Thoracic aorta (tissue), 2 donors: ENCODE results near the gene FNDC8. TPM values are rescaled to one million over a fixed set of nuclear protein-coding genes. Genes with fewer than 3 reads are reported as not detected.

Experiments
- ATAC-seq: fragments of 150-250 bp; one replicate; pipeline ENCODE4 v1.8.0; 2017; ENCODE audit warnings: low read depth; ENCODE audit not compliant: insufficient number of reproducible peaks, low FRiP score
- DNase-seq: peaks from one replicate; pipeline ENCODE4 v3.0.0-alpha.2; 2020; ENCODE audit warnings: low spot score
- H3K27ac ChIP-seq, 2 donors: fragments of 200-600 bp; sonication (generic); 1 replicate in 1 of 2; 2 replicates in 1 of 2; pipeline ENCODE4 v1.5.1; 2016; ENCODE audit warnings: mild to moderate bottlenecking in 2 of 2, moderate library complexity in 2 of 2
- H3K27me3 ChIP-seq: fragments of 200-600 bp; sonication (generic); replicated peaks from 2 replicates; pipeline ENCODE4 v1.6.0; 2016; ENCODE audit warnings: mild to moderate bottlenecking; ENCODE audit not compliant: insufficient read depth
- H3K36me3 ChIP-seq: fragments of 200-600 bp; sonication (generic); one replicate; pipeline ENCODE4 v1.5.1; 2016
- H3K4me1 ChIP-seq, 2 donors: fragments of 200-600 bp; sonication (generic); 1 replicate in 1 of 2; 2 replicates in 1 of 2; pipeline versions ENCODE4 v1.5.1 to v1.6.0; 2016; ENCODE audit warnings: low read depth in 2 of 2, mild to moderate bottlenecking in 1 of 2; ENCODE audit not compliant: control insufficient read depth in 1 of 2
- H3K4me3 ChIP-seq: fragments of 200-600 bp; sonication (generic); 2 replicates; pipeline ENCODE4 v1.5.1; 2016; ENCODE audit warnings: mild to moderate bottlenecking
- H3K9me3 ChIP-seq: fragments of 200-600 bp; sonication (generic); 2 replicates; pipeline ENCODE4 v1.5.1; 2016
- total RNA-seq, 2 donors: library from RNA; depleted of rRNA; stranded (reverse); fragments of >200 nt; gene quantifications; one replicate each; pipeline versions ENCODE4 v1.1.0 to v1.2.3, GENCODE V29; 2016
- TF ChIP-seq, protein P1 (sequence below): fragments of 200-600 bp; sonication (generic); IDR thresholded peaks from one replicate; pipeline ENCODE4 v1.5.1; 2019; ENCODE audit warnings: antibody characterized with exemption

FNDC8 gene
- total RNA-seq, 2 donors from 2014 or later: not detected

DNA sequence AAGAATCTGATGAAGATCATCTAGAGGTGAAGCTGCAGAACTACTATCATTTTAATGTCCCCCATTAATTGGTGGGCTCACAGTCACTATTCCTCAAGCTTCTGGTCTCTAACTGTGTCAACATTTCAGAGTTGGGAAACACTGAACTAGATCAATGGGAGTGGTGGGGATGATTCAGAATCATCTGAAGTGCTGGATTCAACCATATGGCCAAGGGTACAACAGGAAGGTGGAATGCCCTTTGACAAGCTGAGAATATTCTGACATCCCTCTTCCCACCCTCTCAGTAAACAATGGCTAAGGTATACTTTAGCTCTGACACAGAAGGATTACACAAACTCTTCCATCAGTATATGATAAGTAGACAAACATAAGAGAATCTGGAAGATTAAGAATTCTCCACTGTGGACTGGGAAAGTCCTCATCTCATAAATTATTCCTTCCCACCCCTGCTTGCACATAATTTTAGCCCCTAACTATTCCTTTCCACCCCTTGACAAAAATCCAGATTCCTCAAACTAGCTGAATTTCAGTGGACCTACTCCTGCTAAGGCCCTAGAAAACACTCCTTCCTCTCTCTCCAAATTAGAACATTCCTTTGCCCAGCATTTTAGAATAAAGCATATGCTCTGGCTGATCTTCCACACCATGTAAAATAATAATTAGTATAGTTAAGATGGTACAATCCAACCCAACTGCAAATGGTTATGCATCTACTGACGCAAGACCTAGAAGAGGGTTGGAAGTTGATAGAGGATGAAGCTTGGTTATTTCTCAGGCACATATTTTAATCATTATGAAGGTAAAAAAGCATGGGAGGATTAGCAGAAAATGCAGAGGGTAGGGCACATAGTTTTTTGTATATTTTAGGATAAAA, 41.6 kb upstream of the FNDC8 start:
- Histone ChIP-seq H3K36me3 (no peaks in the 10 kb centered on the region), H3K4me3 (no peak overlapping the region), H3K27me3 (no peaks in the 10 kb centered on the region), H3K4me1 (peaks cover 0 to 4% of the 10 kb centered on the region in 2 donors), H3K27ac (no peak overlapping the region), H3K9me3 (no peaks in the 10 kb centered on the region)
- TF ChIP-seq, protein P1, sequence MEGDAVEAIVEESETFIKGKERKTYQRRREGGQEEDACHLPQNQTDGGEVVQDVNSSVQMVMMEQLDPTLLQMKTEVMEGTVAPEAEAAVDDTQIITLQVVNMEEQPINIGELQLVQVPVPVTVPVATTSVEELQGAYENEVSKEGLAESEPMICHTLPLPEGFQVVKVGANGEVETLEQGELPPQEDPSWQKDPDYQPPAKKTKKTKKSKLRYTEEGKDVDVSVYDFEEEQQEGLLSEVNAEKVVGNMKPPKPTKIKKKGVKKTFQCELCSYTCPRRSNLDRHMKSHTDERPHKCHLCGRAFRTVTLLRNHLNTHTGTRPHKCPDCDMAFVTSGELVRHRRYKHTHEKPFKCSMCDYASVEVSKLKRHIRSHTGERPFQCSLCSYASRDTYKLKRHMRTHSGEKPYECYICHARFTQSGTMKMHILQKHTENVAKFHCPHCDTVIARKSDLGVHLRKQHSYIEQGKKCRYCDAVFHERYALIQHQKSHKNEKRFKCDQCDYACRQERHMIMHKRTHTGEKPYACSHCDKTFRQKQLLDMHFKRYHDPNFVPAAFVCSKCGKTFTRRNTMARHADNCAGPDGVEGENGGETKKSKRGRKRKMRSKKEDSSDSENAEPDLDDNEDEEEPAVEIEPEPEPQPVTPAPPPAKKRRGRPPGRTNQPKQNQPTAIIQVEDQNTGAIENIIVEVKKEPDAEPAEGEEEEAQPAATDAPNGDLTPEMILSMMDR: no peak
- DNase-seq: no peak
- no peak for ATAC-seq

GRCh38 chr17:35080536-35080935, 40.9 kb upstream of the FNDC8 start:
- no peak for ATAC-seq
- no peaks in the 10 kb centered on the region for H3K36me3 ChIP-seq
- H3K4me3 ChIP-seq: no peak overlapping the region
- DNase-seq: no peak
- TF ChIP-seq, protein P1: no peak
- no peaks in the 10 kb centered on the region for H3K27me3 ChIP-seq
- peaks cover 0 to 4% of the 10 kb centered on the region in 2 donors for H3K4me1 ChIP-seq
- H3K27ac ChIP-seq: no peak overlapping the region
- H3K9me3 ChIP-seq: no peaks in the 10 kb centered on the region

- Histone ChIP-seq H3K4me1 (peaks cover 0 to 4% of the 10 kb centered on the region in 2 donors), H3K4me3 (no peak overlapping the region), H3K36me3 (no peaks in the 10 kb centered on the region), H3K27ac (no peak overlapping the region), H3K9me3 (no peaks in the 10 kb centered on the region), H3K27me3 (no peaks in the 10 kb centered on the region)
- TF ChIP-seq, protein P1: no peak
- no peak for ATAC-seq
- no peak for DNase-seq
Measured at GRCh38 chr17:35081638-35082037, 39.8 kb upstream of the FNDC8 start.

GRCh38 chr17:35082073-35082657, 39.2 kb upstream of the FNDC8 start:
- H3K4me3 ChIP-seq: no peak overlapping the region
- ATAC-seq (no peak), DNase-seq (no peak)
- TF ChIP-seq, protein P1: no peak
- no peaks in the 10 kb centered on the region for H3K9me3 ChIP-seq
- peaks cover 4 to 7% of the 10 kb centered on the region in 2 donors for H3K4me1 ChIP-seq
- no peaks in the 10 kb centered on the region for H3K27me3 ChIP-seq
- H3K36me3 ChIP-seq: no peaks in the 10 kb centered on the region
- no peak overlapping the region for H3K27ac ChIP-seq

GRCh38 chr17:35083071-35083470, 38.3 kb upstream of the FNDC8 start:
- no peak overlapping the region for H3K4me3 ChIP-seq
- ATAC-seq (no peak), DNase-seq (no peak)
- TF ChIP-seq, protein P1: no peak
- H3K36me3 ChIP-seq: no peaks in the 10 kb centered on the region
- no peaks in the 10 kb centered on the region for H3K27me3 ChIP-seq
- no peak overlapping the region for H3K27ac ChIP-seq
- no peaks in the 10 kb centered on the region for H3K9me3 ChIP-seq
- peaks cover 12 to 13% of the 10 kb centered on the region in 2 donors for H3K4me1 ChIP-seq
